H9 (cell line): ENCODE results near the gene MAP3K10. TPM values are rescaled to one million over a fixed set of nuclear protein-coding genes. Genes with fewer than 3 reads are reported as not detected.

ENCODE experiments used
- DNase-seq: peaks from one replicate; pipeline ENCODE4 v3.0.0-alpha.2; 2017
- H2AFZ ChIP-seq: one replicate; pipeline ENCODE4 v1.6.1; 2013; ENCODE audit warnings: mild to moderate bottlenecking, low read length, control low read depth, moderate library complexity
- H2AK5ac ChIP-seq: 2 replicates; pipeline ENCODE4 v1.6.1; 2013; ENCODE audit warnings: low read length, control low read depth, mixed read lengths; ENCODE audit not compliant: insufficient read length
- H2BK120ac ChIP-seq: one replicate; pipeline ENCODE4 v1.6.1; 2013; ENCODE audit warnings: low read depth, mild to moderate bottlenecking, low read length, control low read depth, inconsistent platforms; ENCODE audit not compliant: poor library complexity, severe bottlenecking
- H2BK12ac ChIP-seq: 2 replicates; pipeline ENCODE4 v1.6.1; 2013; ENCODE audit warnings: low read length, control low read depth, mixed read lengths, low read depth; ENCODE audit not compliant: insufficient read length
- H2BK15ac ChIP-seq: 2 replicates; pipeline ENCODE4 v1.6.1; 2013; ENCODE audit warnings: low read depth, low read length, control low read depth
- H2BK20ac ChIP-seq: one replicate; pipeline ENCODE4 v1.6.1; 2013; ENCODE audit warnings: low read depth, mild to moderate bottlenecking, low read length, control low read depth, inconsistent platforms; ENCODE audit not compliant: poor library complexity, severe bottlenecking
- H2BK5ac ChIP-seq: 2 replicates; pipeline ENCODE4 v1.6.1; 2013; ENCODE audit warnings: low read length, control low read depth, mixed read lengths; ENCODE audit not compliant: insufficient read length
- H3K14ac ChIP-seq: 2 replicates; pipeline ENCODE4 v1.6.1; 2013; ENCODE audit warnings: low read length, control low read depth; ENCODE audit not compliant: insufficient read depth
- H3K18ac ChIP-seq: 2 replicates; pipeline ENCODE4 v1.6.1; 2013; ENCODE audit warnings: low read depth, mild to moderate bottlenecking, mixed read lengths, low read length, control low read depth; ENCODE audit not compliant: insufficient read length
- H3K23ac ChIP-seq: 2 replicates; pipeline ENCODE4 v1.6.1; 2013; ENCODE audit warnings: low read length, control low read depth, mixed read lengths, low read depth; ENCODE audit not compliant: insufficient read length
- H3K23me2 ChIP-seq: 2 replicates; pipeline ENCODE4 v1.6.1; 2013; ENCODE audit warnings: low read depth, mild to moderate bottlenecking, mixed read lengths, low read length, control low read depth; ENCODE audit not compliant: insufficient read length, poor library complexity, severe bottlenecking
- H3K27ac ChIP-seq: 2 replicates; pipeline ENCODE4 v1.5.1; 2013; ENCODE audit warnings: low read length, control low read depth, mixed read lengths, low read depth; ENCODE audit not compliant: insufficient read length
- H3K27me3 ChIP-seq: 2 replicates; pipeline ENCODE4 v1.6.1; 2013; ENCODE audit warnings: low read length, control low read depth, inconsistent platforms; ENCODE audit not compliant: insufficient read depth
- H3K4ac ChIP-seq: 2 replicates; pipeline ENCODE4 v1.6.1; 2013; ENCODE audit warnings: low read depth, mild to moderate bottlenecking, control low read depth, inconsistent platforms, low read length, moderate library complexity
- H3K4me1 ChIP-seq: 2 replicates; pipeline ENCODE4 v1.6.1; 2013; ENCODE audit warnings: low read length, control low read depth, inconsistent platforms; ENCODE audit not compliant: insufficient read depth
- H3K4me2 ChIP-seq: 2 replicates; pipeline ENCODE4 v1.6.1; 2013; ENCODE audit warnings: low read length, control low read depth, mixed read lengths; ENCODE audit not compliant: insufficient read length, insufficient read depth
- H3K56ac ChIP-seq: 2 replicates; pipeline ENCODE4 v1.6.1; 2013; ENCODE audit warnings: low read depth, mild to moderate bottlenecking, mixed read lengths, low read length, control low read depth; ENCODE audit not compliant: insufficient read length
- H3K79me1 ChIP-seq: 2 replicates; pipeline ENCODE4 v1.6.1; 2013; ENCODE audit warnings: low read depth, mild to moderate bottlenecking, moderate library complexity, low read length, control low read depth, inconsistent platforms; ENCODE audit not compliant: insufficient read depth, poor library complexity, severe bottlenecking
- H3K79me2 ChIP-seq: 2 replicates; pipeline ENCODE4 v1.6.1; 2013; ENCODE audit warnings: low read length, control low read depth, inconsistent platforms; ENCODE audit not compliant: insufficient read depth
- H3K9ac ChIP-seq: 2 replicates; pipeline ENCODE4 v1.6.1; 2013; ENCODE audit warnings: low read length, control low read depth, mixed read lengths; ENCODE audit not compliant: insufficient read length; ENCODE audit errors: extremely low read depth
- H3K9me3 ChIP-seq: one replicate; pipeline ENCODE4 v1.6.1; 2013; ENCODE audit warnings: low read depth, low read length, inconsistent platforms; ENCODE audit not compliant: control insufficient read depth
- H3T11ph ChIP-seq: one replicate; pipeline ENCODE4 v1.6.1; 2013; ENCODE audit warnings: mild to moderate bottlenecking, low read length, control low read depth, inconsistent platforms
- H4K20me1 ChIP-seq: one replicate; pipeline ENCODE4 v1.6.1; 2013; ENCODE audit not compliant: control insufficient read depth, insufficient read length, insufficient read depth
- H4K5ac ChIP-seq: 2 replicates; pipeline ENCODE4 v1.6.1; 2013; ENCODE audit warnings: low read depth, mild to moderate bottlenecking, mixed read lengths, low read length, control low read depth; ENCODE audit not compliant: insufficient read length
- H4K8ac ChIP-seq: replicated peaks from 2 replicates; pipeline ENCODE4 v1.6.1; 2013; ENCODE audit warnings: low read length, control low read depth, mixed read lengths, low read depth; ENCODE audit not compliant: insufficient read length
- H4K91ac ChIP-seq: 2 replicates; pipeline ENCODE4 v1.6.1; 2013; ENCODE audit warnings: low read depth, mild to moderate bottlenecking, moderate library complexity, mixed read lengths, low read length, control low read depth; ENCODE audit not compliant: insufficient read length
- H3K27ac Mint-ChIP-seq, 3 experiments: 2 replicates in 2 of 3; 3 replicates in 1 of 3; pipeline ENCODE4 v1.8.0; 2020 to 2021; ENCODE audit warnings: mixed read lengths in 3 of 3, mild to moderate bottlenecking in 1 of 3, moderate library complexity in 1 of 3
- H3K27me3 Mint-ChIP-seq: 2 replicates; pipeline ENCODE4 v1.8.0; 2021; ENCODE audit warnings: low read depth, mild to moderate bottlenecking, moderate library complexity, mixed read lengths
- H3K36me3 Mint-ChIP-seq, 3 experiments: 2 replicates in 2 of 3; 3 replicates in 1 of 3; pipeline ENCODE4 v1.8.0; 2020 to 2021; ENCODE audit warnings: low read depth in 3 of 3, mixed read lengths in 3 of 3; ENCODE audit not compliant: insufficient read depth in 1 of 3
- H3K4me1 Mint-ChIP-seq, 2 experiments: 2 replicates each; pipeline ENCODE4 v1.8.0; 2020; ENCODE audit warnings: mixed read lengths in 2 of 2
- H3K4me3 Mint-ChIP-seq, 2 experiments: 2 replicates in 1 of 2; 3 replicates in 1 of 2; pipeline ENCODE4 v1.8.0; 2020 to 2021; ENCODE audit warnings: mild to moderate bottlenecking in 2 of 2, mixed read lengths in 2 of 2, moderate library complexity in 1 of 2
- H3K9me3 Mint-ChIP-seq, 2 experiments: 2 replicates in 1 of 2; 3 replicates in 1 of 2; pipeline ENCODE4 v1.8.0; 2020; ENCODE audit warnings: mild to moderate bottlenecking in 2 of 2, mixed read lengths in 2 of 2, moderate library complexity in 1 of 2
- WGBS: extraction: QIAGEN DNeasy Blood & Tissue Kit; methylation state at CpG from one replicate; pipeline ENCODE4 v1.1.7; 2013; ENCODE audit warnings: missing lambda C conversion rate, low lambda C conversion rate, mixed read lengths; ENCODE audit not compliant: insufficient read length; ENCODE audit errors: extremely low coverage; 5-methylcytosine and 5-hydroxymethylcytosine counted together
- total RNA-seq: library from RNA; stranded (reverse); gene quantifications from 2 replicates; pipeline ENCODE4 v1.2.1, GENCODE V29; 2021
- TF ChIP-seq, protein P1 (sequence below): fragments of 200-600 bp; sonication (generic); conservative IDR thresholded peaks from 3 replicates; pipeline ENCODE4 v1.8.0; 2021; ENCODE audit warnings: antibody characterized with exemption, mild to moderate bottlenecking

Gene MAP3K10
- total RNA-seq, 1 experiment from 2014 or later = 19.0 TPM

DNA sequence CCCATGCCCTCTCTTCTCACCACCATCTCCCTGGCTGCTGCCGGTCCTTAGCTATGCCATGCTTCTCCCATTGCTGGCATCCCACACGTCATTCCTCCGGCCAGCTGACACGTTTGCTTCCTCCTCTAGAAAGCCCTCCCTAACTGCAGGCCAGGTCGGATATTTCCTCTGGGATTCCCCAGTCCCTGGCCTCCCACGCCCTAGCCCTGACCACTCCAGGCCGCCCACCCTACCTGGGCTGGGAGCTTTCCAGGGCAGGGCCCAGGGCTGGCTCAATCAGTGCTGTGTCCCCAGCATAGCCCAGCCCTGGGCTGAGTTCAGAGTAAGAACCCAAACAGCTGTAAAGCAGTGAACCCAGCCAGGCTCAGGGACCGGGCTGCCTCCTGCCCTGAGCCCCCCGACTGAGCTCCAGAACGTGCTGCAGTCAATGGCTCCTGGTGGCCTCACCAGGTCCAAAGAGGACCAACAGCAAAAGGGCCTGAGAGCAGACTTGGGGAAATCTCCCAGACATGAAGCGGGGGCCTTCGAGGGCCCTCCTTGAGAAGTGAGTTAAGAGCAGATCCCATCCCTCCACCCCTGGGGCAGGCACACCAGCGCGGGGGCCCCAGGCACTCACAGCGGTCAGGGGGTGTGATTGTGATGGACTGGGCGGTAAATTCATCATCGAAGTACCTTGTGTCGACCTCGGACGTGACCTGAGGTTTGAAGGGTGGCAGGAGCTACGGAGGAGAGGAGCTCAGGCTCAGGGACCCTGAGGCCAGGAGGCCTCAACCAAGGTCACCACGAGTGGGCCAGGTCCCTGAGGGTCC is 43.4 kb downstream of the MAP3K10 start:
- Histone ChIP-seq H2BK12ac (no peak overlapping the region), H3K56ac (no peak overlapping the region), H2BK20ac (no peak overlapping the region), H2BK5ac (no peak overlapping the region), H2AK5ac (no peak overlapping the region), H3K4me2 (no peak overlapping the region), H3K79me2 (no peaks in the 10 kb centered on the region), H3K9ac (no peak overlapping the region), H4K8ac (no peak overlapping the region), H3K4ac (no peak overlapping the region), H4K20me1 (no peaks in the 10 kb centered on the region), H2AFZ (no peak overlapping the region), H3K27ac (no peak overlapping the region), H3K4me1 (peaks cover 2% of the 10 kb centered on the region; the same call in 1 of the 2 replicates), H2BK120ac (no peak overlapping the region), H3K27me3 (no peaks in the 10 kb centered on the region), H3K79me1 (no peaks in the 10 kb centered on the region), H3T11ph (no peak overlapping the region), H4K91ac (no peak overlapping the region), H3K9me3 (no peaks in the 10 kb centered on the region), H3K18ac (no peak overlapping the region), H4K5ac (no peak overlapping the region), H3K14ac (no peak overlapping the region; the same call in 1 of the 2 replicates), H2BK15ac (no peak overlapping the region), H3K23me2 (no peaks in the 10 kb centered on the region), H3K23ac (no peak overlapping the region)
- no peak overlapping the region; a peak in 1 of 7 replicates for H3K27ac Mint-ChIP-seq
- no CpG with 5 or more reads among the region's 22 CpGs for WGBS
- no peak for DNase-seq
- H3K4me1 Mint-ChIP-seq = peaks cover 16 to 19% of the 10 kb centered on the region in 2 experiments
- TF ChIP-seq, protein P1, sequence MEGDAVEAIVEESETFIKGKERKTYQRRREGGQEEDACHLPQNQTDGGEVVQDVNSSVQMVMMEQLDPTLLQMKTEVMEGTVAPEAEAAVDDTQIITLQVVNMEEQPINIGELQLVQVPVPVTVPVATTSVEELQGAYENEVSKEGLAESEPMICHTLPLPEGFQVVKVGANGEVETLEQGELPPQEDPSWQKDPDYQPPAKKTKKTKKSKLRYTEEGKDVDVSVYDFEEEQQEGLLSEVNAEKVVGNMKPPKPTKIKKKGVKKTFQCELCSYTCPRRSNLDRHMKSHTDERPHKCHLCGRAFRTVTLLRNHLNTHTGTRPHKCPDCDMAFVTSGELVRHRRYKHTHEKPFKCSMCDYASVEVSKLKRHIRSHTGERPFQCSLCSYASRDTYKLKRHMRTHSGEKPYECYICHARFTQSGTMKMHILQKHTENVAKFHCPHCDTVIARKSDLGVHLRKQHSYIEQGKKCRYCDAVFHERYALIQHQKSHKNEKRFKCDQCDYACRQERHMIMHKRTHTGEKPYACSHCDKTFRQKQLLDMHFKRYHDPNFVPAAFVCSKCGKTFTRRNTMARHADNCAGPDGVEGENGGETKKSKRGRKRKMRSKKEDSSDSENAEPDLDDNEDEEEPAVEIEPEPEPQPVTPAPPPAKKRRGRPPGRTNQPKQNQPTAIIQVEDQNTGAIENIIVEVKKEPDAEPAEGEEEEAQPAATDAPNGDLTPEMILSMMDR = no peak
- H3K9me3 Mint-ChIP-seq = no peaks in the 10 kb centered on the region
- peaks cover 7 to 34% (median 30%) of the 10 kb centered on the region in 3 experiments; a peak in 6 of 7 replicates for H3K36me3 Mint-ChIP-seq
- H3K4me3 Mint-ChIP-seq = no peak overlapping the region
- H3K27me3 Mint-ChIP-seq = no peaks in the 10 kb centered on the region
